Measurements from ENCODE around the gene APCDD1L. TPM values are rescaled to one million over a fixed set of nuclear protein-coding genes. Genes with fewer than 3 reads are reported as not detected.
"Not testable (repeated sequence)": the region's sequence is repeated elsewhere in the genome, so short reads cannot be mapped to it uniquely, and the experiment has no call there.

The APCDD1L gene
- total and polyA plus RNA-seq, 9 donors = 2.1 to 8.8 (median 5.1) TPM

DNA sequence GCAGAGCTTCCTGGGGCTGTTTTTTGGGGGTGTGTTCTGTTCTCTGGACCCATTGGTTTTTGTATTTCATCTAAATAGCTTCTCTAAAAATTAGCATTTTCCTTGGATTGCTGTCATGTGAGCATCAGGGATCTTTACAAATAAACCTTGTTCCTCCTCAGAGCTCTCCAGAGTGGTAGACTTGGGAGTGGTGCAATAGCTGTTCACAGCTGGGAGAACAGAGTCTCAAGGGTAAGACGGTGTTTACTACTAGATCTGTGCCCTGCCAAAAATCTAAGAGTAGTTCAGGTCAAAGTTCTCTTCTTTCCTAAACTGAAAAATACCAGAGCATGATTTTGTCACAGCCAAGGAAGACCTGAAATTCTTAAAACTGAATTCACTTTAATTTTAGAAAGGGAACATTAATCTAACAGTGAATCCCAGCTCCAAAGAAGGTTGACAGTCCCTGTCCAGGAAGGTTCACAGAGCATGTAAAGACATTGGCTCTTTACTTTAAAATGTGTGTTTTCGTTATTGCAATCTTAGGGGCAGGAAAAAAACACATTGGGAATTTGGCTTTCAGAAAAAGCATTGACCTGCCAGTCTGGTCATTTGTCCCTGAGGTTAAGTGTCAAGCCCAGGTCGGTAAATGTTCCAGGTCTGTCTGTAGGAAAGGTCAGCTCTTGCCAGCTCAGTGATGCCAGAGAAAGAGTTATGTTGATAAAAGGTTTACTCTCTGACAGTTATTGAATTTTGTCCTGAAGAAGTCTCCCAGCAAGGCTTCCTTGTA, 82.8 kb downstream of the APCDD1L start:
- no peak for DNase-seq
- H3K4me1 ChIP-seq (ENCODE audit: control insufficient read depth, insufficient read depth, low read length) = peaks cover 6% of the 10 kb centered on the region
- H3K27me3 ChIP-seq (ENCODE audit: control insufficient read depth, insufficient read depth, low read length) = no peaks in the 10 kb centered on the region
- H3K27ac ChIP-seq (ENCODE audit: low read length) = no peak overlapping the region
- H3K36me3 ChIP-seq (ENCODE audit: control insufficient read depth, insufficient read depth, low read length) = peaks cover 14% of the 10 kb centered on the region
- no peak overlapping the region for H3K4me3 ChIP-seq (ENCODE audit: low read length)
- peaks cover 5% of the 10 kb centered on the region for H3K9me3 ChIP-seq (replicated peaks; ENCODE audit: control insufficient read depth, low read depth, low read length)
- WGBS (ENCODE audit: insufficient coverage) = 84% methylated on average over 2 of the region's 3 CpGs

DNA sequence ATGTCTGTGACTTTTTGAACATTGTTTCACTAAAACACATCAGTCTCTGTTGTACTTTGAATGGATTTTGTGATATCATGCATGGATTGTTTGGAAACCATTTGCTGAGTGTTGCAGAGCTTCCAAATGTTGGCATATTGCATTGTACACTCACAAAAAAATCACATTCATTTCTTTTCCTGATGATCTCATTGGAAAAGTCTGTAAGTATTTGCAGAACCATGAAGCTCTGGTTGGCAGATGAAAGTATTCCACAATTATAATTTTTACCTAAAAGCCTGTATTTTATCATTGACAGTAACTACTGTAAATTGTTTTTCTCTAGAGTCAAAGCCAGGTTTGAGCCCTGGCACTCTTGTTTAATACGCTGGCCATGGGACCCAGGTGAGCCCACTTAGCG, 84.1 kb downstream of the APCDD1L start:
- Histone ChIP-seq H3K9me3 (replicated peaks; ENCODE audit: control insufficient read depth, low read depth, low read length) (peaks cover 5% of the 10 kb centered on the region), H3K4me3 (ENCODE audit: low read length) (no peak overlapping the region), H3K4me1 (ENCODE audit: control insufficient read depth, insufficient read depth, low read length) (peaks cover 6% of the 10 kb centered on the region), H3K27me3 (ENCODE audit: control insufficient read depth, insufficient read depth, low read length) (no peaks in the 10 kb centered on the region), H3K36me3 (ENCODE audit: control insufficient read depth, insufficient read depth, low read length) (peaks cover 19% of the 10 kb centered on the region), H3K27ac (ENCODE audit: low read length) (no peak overlapping the region)
- no CpG with 5 or more reads among the region's 2 CpGs for WGBS (ENCODE audit: insufficient coverage)
- peak; percentile 31 for DNase-seq

DNA sequence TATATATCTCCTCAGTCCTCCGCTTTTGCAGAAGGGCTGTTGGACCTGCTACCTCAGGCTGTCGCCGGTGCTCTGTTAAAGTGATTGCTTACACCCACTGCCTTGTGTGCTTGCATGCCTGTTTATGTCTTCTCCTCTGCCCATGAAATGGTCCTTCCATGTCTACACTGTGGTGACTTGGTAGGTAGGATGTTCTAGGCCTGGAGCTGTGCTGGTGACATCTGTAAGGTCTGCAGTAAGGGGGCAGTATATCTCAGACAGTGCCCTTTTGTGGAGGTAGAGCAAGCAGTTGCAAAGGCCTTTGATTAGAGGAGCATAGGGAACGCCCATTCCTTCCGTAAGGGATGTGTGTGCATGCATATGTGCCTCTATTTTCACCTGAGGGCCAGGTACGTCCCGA, 85.9 kb downstream of the APCDD1L start:
- no peak overlapping the region for H3K4me3 ChIP-seq (ENCODE audit: low read length)
- no peak overlapping the region for H3K27ac ChIP-seq (ENCODE audit: low read length)
- H3K27me3 ChIP-seq (ENCODE audit: control insufficient read depth, insufficient read depth, low read length) = no peaks in the 10 kb centered on the region
- H3K36me3 ChIP-seq (ENCODE audit: control insufficient read depth, insufficient read depth, low read length) = peaks cover 28% of the 10 kb centered on the region
- DNase-seq = no peak
- WGBS (ENCODE audit: insufficient coverage) = 91% methylated on average over 7 of the region's 7 CpGs
- peaks cover 6% of the 10 kb centered on the region for H3K4me1 ChIP-seq (ENCODE audit: control insufficient read depth, insufficient read depth, low read length)
- peaks cover 5% of the 10 kb centered on the region for H3K9me3 ChIP-seq (replicated peaks; ENCODE audit: control insufficient read depth, low read depth, low read length)

DNA sequence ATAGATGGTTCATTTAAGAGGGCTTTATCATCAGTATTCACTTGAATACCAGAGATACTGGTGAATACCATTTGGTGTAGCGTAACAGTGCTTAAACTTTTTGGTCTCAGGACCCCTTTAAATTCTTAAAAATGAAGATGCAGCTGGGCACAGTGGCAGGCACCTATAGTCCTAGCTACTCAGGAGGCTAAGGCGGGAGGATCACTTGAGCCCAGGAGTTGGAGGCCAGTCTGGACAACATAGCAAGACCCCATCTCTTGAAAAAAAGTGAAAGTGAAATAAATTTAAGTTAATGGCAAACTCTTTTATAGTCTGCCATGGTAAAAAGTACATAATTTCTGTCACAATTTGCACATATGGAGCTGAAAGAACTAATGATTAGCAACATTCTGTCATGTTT, 86.8 kb downstream of the APCDD1L start:
- peaks cover 5% of the 10 kb centered on the region for H3K9me3 ChIP-seq (replicated peaks; ENCODE audit: control insufficient read depth, low read depth, low read length)
- H3K27me3 ChIP-seq (ENCODE audit: control insufficient read depth, insufficient read depth, low read length) = no peaks in the 10 kb centered on the region
- H3K4me1 ChIP-seq (ENCODE audit: control insufficient read depth, insufficient read depth, low read length) = peaks cover 6% of the 10 kb centered on the region
- H3K27ac ChIP-seq (ENCODE audit: low read length) = no peak overlapping the region
- WGBS (ENCODE audit: insufficient coverage) = 100% methylated on average over 1 of the region's 2 CpGs
- peaks cover 31% of the 10 kb centered on the region for H3K36me3 ChIP-seq (ENCODE audit: control insufficient read depth, insufficient read depth, low read length)
- no peak for DNase-seq
- H3K4me3 ChIP-seq (ENCODE audit: low read length) = no peak overlapping the region

DNA sequence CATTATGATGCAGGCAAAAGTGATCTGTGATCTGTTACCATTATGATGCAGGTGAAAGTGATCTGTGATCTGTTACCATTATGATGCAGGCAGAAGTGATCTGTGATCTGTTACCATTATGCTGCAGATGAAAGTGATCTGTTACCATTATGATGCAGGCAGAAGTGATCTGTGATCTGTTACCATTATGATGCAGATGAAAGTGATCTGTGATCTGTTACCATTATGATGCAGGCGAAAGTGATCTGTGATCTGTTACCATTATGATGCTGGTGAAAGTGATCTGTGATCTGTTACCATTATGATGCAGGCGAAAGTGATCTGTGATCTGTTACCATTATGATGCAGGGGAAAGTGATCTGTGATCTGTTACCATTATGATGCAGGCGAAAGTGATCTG, 87.6 kb downstream of the APCDD1L start:
- H3K4me1 ChIP-seq (ENCODE audit: control insufficient read depth, insufficient read depth, low read length); DNase-seq; H3K4me3 ChIP-seq (ENCODE audit: low read length); H3K27me3 ChIP-seq (ENCODE audit: control insufficient read depth, insufficient read depth, low read length); H3K27ac ChIP-seq (ENCODE audit: low read length); H3K9me3 ChIP-seq (replicated peaks; ENCODE audit: control insufficient read depth, low read depth, low read length): not testable (repeated sequence)
- 100% methylated on average over 2 of the region's 3 CpGs for WGBS (ENCODE audit: insufficient coverage)
- H3K36me3 ChIP-seq (ENCODE audit: control insufficient read depth, insufficient read depth, low read length) = peaks cover 31% of the 10 kb centered on the region

DNA sequence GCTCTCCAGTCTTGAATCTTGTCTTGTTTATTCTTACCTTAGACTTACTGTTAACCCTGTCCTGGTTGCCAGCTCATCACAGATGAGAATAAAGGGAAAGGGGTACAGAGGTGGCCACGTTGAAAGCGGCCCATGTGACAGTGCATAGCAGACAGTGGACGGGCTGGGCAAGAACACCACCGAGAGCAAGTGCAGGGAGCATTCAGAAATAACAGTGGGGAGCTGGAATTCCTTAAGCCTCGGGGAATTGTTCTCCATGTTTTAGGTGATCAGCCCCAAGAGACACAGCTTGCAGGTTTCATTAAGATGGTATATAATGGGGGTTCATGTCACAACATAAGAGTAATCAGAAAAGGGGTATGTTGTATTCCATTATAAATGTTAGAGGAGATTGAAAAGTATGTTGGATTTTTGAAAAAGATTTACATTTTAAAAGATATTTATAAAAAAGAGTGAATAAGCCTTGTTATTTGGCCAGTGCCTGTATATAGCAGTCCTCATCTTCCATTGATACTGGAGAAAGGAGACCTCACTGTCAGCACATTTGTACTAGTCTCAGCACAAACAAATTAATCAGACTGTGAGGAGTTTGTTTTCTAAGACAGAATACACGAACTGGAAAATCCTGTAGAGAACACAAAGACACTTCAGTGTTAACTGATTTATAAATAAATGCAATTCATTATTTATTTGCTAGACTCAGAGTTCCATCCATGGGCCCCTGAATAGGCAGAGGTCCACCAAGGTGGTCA, 90.8 kb downstream of the APCDD1L start:
- no peak for DNase-seq
- H3K36me3 ChIP-seq (ENCODE audit: control insufficient read depth, insufficient read depth, low read length) = peaks cover 41% of the 10 kb centered on the region
- no peaks in the 10 kb centered on the region for H3K27me3 ChIP-seq (ENCODE audit: control insufficient read depth, insufficient read depth, low read length)
- peaks cover 5% of the 10 kb centered on the region for H3K9me3 ChIP-seq (replicated peaks; ENCODE audit: control insufficient read depth, low read depth, low read length)
- no peak overlapping the region for H3K4me3 ChIP-seq (ENCODE audit: low read length)
- 87% methylated on average over 4 of the region's 6 CpGs for WGBS (ENCODE audit: insufficient coverage)
- H3K27ac ChIP-seq (ENCODE audit: low read length) = no peak overlapping the region
- H3K4me1 ChIP-seq (ENCODE audit: control insufficient read depth, insufficient read depth, low read length) = no peaks in the 10 kb centered on the region

DNA sequence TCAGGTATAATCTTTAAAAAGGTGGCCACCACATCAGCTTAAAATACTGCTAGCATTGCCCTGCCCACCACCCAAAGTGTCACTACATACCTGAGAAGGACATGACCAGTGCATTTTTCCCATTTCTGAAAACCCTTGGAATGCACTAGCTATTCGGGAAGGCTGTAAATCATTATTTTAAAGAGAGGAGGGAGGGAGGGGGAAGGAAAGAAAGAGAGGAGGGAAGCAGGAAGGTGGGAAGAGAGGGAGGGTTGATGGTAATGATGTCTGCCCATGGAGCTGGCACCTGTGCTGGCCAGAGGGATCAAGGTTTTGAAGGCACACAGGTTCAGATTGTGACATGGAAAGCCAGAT, 93.7 kb downstream of the APCDD1L start:
- no peaks in the 10 kb centered on the region for H3K9me3 ChIP-seq (replicated peaks; ENCODE audit: control insufficient read depth, low read depth, low read length)
- H3K4me3 ChIP-seq (ENCODE audit: low read length) = no peak overlapping the region
- H3K27ac ChIP-seq (ENCODE audit: low read length) = no peak overlapping the region
- WGBS (ENCODE audit: insufficient coverage) = no CpG with 5 or more reads among the region's 1 CpG
- no peaks in the 10 kb centered on the region for H3K27me3 ChIP-seq (ENCODE audit: control insufficient read depth, insufficient read depth, low read length)
- H3K36me3 ChIP-seq (ENCODE audit: control insufficient read depth, insufficient read depth, low read length) = peaks cover 39% of the 10 kb centered on the region
- no peaks in the 10 kb centered on the region for H3K4me1 ChIP-seq (ENCODE audit: control insufficient read depth, insufficient read depth, low read length)
- no peak for DNase-seq

DNA sequence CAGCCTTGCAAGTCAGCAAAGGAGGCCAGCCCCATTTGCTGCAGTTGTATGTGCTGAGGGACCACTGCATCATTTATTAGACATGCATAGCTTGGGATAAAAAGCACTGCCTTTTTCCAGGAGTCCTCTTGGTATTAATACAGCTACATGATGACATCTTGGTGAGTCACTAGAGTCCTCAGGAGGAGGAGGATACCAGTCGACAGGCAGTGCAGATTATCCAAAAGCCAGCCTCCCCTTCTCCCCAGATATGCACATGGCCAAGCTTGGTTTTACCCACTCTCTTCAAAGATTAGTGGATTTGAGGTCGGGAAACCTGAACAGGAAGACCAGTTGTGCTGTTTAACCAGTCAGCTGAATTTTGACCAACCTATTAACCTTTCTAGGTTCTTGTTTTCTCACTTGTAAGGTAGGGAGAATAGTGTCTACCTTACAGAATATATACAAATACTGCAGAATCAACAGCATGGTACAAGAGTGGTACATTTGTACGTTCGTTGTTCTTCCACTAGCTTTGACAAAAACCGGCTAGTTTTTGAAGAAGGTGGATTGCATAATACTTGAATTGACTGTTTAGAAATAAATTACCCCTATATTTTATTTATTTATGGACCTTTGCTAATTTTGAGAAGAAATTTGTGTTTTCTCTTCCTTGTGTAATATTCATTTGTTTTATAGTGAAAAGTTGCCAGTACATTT, 94.3 kb downstream of the APCDD1L start:
- no CpG with 5 or more reads among the region's 5 CpGs for WGBS (ENCODE audit: insufficient coverage)
- no peak overlapping the region for H3K27ac ChIP-seq (ENCODE audit: low read length)
- H3K9me3 ChIP-seq (replicated peaks; ENCODE audit: control insufficient read depth, low read depth, low read length) = no peaks in the 10 kb centered on the region
- H3K4me3 ChIP-seq (ENCODE audit: low read length) = no peak overlapping the region
- H3K4me1 ChIP-seq (ENCODE audit: control insufficient read depth, insufficient read depth, low read length) = no peaks in the 10 kb centered on the region
- DNase-seq = no peak
- peaks cover 36% of the 10 kb centered on the region for H3K36me3 ChIP-seq (ENCODE audit: control insufficient read depth, insufficient read depth, low read length)
- H3K27me3 ChIP-seq (ENCODE audit: control insufficient read depth, insufficient read depth, low read length) = no peaks in the 10 kb centered on the region

DNA sequence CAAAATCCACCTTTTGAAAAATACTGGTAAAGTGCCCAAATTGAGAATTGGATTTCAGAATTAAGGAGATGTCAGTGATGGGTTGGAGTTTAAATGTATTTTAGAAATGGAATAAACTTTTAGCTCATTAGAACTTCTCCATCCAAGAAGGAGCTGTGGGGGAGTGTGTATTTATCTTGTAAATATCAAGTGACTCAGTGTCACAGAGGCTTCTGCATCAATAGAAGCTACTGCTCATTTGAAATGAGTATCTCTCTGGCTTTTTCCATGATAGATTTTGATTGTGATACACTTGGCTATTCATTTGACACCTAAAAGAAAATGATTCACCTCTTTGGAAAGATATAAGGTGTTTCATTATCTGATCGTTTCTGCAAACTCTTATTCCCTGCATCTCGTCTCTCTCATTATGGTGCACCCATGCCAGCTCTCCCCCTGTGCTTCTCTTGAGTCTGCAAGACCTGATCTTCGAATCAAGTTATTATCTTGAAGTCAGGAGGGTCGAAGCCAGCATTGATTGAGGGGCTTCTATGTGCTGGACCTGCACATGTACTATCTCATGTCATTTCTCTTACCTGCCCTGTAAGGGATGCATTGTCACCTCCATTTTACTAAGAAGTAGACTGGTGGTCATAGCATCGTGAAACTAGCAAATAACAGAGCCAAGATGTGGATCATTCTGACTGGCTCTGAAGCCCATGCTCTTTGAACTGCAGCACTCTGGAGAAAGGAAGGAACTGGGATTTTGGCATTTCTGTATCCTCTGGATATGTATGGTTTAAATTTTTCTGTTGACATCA, 96.0 kb downstream of the APCDD1L start:
- 100% methylated on average over 2 of the region's 5 CpGs for WGBS (ENCODE audit: insufficient coverage)
- Histone ChIP-seq H3K4me1 (ENCODE audit: control insufficient read depth, insufficient read depth, low read length) (no peaks in the 10 kb centered on the region), H3K27ac (ENCODE audit: low read length) (no peak overlapping the region), H3K36me3 (ENCODE audit: control insufficient read depth, insufficient read depth, low read length) (peaks cover 28% of the 10 kb centered on the region), H3K27me3 (ENCODE audit: control insufficient read depth, insufficient read depth, low read length) (no peaks in the 10 kb centered on the region), H3K4me3 (ENCODE audit: low read length) (no peak overlapping the region), H3K9me3 (replicated peaks; ENCODE audit: control insufficient read depth, low read depth, low read length) (no peaks in the 10 kb centered on the region)
- DNase-seq = no peak

All from muscle of leg (tissue), 11 donors.